ENCODE measurements around the gene DNM3. TPM values are rescaled to one million over a fixed set of nuclear protein-coding genes. Genes with fewer than 3 reads are reported as not detected.

The DNM3 gene
- total RNA-seq, 1 experiment from 2014 or later, result 0.71 TPM

- TF ChIP-seq CTCF (conservative IDR thresholded peaks at IDR 0.05; ENCODE audit: low read depth, low read length), result no peak
- TF ChIP-seq EZH2 (IDR thresholded peaks at IDR 0.05; ENCODE audit: borderline replicate concordance, low read depth, low read length, poor library complexity, severe bottlenecking), result no peak
- no peak overlapping the region for H3K4me3 ChIP-seq (ENCODE audit: low read depth, low read length, poor library complexity, severe bottlenecking)
- CTCF ChIA-PET, result no interaction called here
- H3K27me3 ChIP-seq (replicated peaks; ENCODE audit: insufficient read depth, low read depth, low read length, poor library complexity), result no peaks in the 10 kb centered on the region
- no peak overlapping the region for H3K27ac ChIP-seq (ENCODE audit: low read depth, low read length, poor library complexity, severe bottlenecking)
- peaks cover 18% of the 10 kb centered on the region for H3K4me1 ChIP-seq (ENCODE audit: insufficient read depth, low read length, poor library complexity, severe bottlenecking)
- no TSS peak for BruUV-seq (replicated peaks)
- no peaks in the 10 kb centered on the region for H3K9me3 ChIP-seq (ENCODE audit: low read depth, low read length, poor library complexity, severe bottlenecking)
- POLR2A ChIA-PET (ENCODE audit: low non-redundant PET), result no interaction called here
- intact Hi-C loops (cut with micrococcal nuclease; ENCODE audit: unreplicated experiment), result no loop called here
- DNase-seq (ENCODE audit: low spot score), result no peak
- no peaks in the 10 kb centered on the region for H3K36me3 ChIP-seq (ENCODE audit: insufficient read depth, low read length, poor library complexity, severe bottlenecking)
Observed at GRCh38 chr1:172340520-172340919, 499.2 kb downstream of the DNM3 start.

DNA sequence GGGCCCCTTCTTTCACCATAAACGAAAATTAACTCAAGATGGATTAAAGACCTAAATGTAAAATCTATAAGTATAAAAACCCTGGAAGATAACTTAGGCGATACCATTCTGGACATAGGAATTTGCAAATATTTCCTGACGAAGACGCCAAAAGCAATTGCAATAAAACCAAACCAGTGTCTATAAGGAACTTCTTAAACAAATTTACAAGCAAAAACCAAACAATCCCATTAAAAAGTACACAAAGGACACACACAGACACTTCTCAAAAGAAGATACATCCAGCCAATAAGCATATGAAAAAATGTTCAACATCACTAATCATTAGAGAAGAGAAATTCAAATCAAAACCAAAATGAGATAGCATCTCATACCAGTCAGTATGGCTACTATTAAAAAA is 500.4 kb downstream of the DNM3 start:
- Histone ChIP-seq H3K4me1 (ENCODE audit: insufficient read depth, low read length, poor library complexity, severe bottlenecking) (peaks cover 18% of the 10 kb centered on the region), H3K27ac (ENCODE audit: low read depth, low read length, poor library complexity, severe bottlenecking) (no peak overlapping the region), H3K9me3 (ENCODE audit: low read depth, low read length, poor library complexity, severe bottlenecking) (peaks cover 2% of the 10 kb centered on the region), H3K4me3 (ENCODE audit: low read depth, low read length, poor library complexity, severe bottlenecking) (no peak overlapping the region), H3K36me3 (ENCODE audit: insufficient read depth, low read length, poor library complexity, severe bottlenecking) (no peaks in the 10 kb centered on the region), H3K27me3 (replicated peaks; ENCODE audit: insufficient read depth, low read depth, low read length, poor library complexity) (no peaks in the 10 kb centered on the region)
- TF ChIP-seq CTCF (conservative IDR thresholded peaks at IDR 0.05; ENCODE audit: low read depth, low read length) (no peak), EZH2 (IDR thresholded peaks at IDR 0.05; ENCODE audit: borderline replicate concordance, low read depth, low read length, poor library complexity, severe bottlenecking) (no peak)
- POLR2A ChIA-PET (ENCODE audit: low non-redundant PET), result no interaction called here
- no TSS peak for BruUV-seq (replicated peaks)
- intact Hi-C loops (cut with micrococcal nuclease; ENCODE audit: unreplicated experiment), result no loop called here
- DNase-seq (ENCODE audit: low spot score), result no peak
- CTCF ChIA-PET, result no interaction called here

- Histone ChIP-seq H3K27ac (ENCODE audit: low read depth, low read length, poor library complexity, severe bottlenecking) (peak overlapping the region; percentile 44), H3K36me3 (ENCODE audit: insufficient read depth, low read length, poor library complexity, severe bottlenecking) (no peaks in the 10 kb centered on the region), H3K27me3 (replicated peaks; ENCODE audit: insufficient read depth, low read depth, low read length, poor library complexity) (no peaks in the 10 kb centered on the region), H3K4me1 (ENCODE audit: insufficient read depth, low read length, poor library complexity, severe bottlenecking) (peaks cover 18% of the 10 kb centered on the region), H3K9me3 (ENCODE audit: low read depth, low read length, poor library complexity, severe bottlenecking) (peaks cover 13% of the 10 kb centered on the region), H3K4me3 (ENCODE audit: low read depth, low read length, poor library complexity, severe bottlenecking) (no peak overlapping the region)
- ChIA-PET CTCF (no interaction called here), POLR2A (ENCODE audit: low non-redundant PET) (interaction anchor here (0.6 kb wide), 1 partner anchor 222 kb away, joined by 4 read pairs; no protein-coding TSS in a partner anchor)
- DNase-seq (ENCODE audit: low spot score), result peak; percentile 18
- intact Hi-C loops (cut with micrococcal nuclease; ENCODE audit: unreplicated experiment), result no loop called here
- no TSS peak for BruUV-seq (replicated peaks)
- TF ChIP-seq CTCF (conservative IDR thresholded peaks at IDR 0.05; ENCODE audit: low read depth, low read length) (no peak), EZH2 (IDR thresholded peaks at IDR 0.05; ENCODE audit: borderline replicate concordance, low read depth, low read length, poor library complexity, severe bottlenecking) (no peak)
Observed at GRCh38 chr1:172342584-172343239, 501.4 kb downstream of the DNM3 start.

All from A673 (cell line).